Heart right ventricle (tissue), 16 donors: Measurements from ENCODE around the gene KXD1. TPM values are rescaled to one million over a fixed set of nuclear protein-coding genes. Genes with fewer than 3 reads are reported as not detected.
A peak's percentile ranks its signal among the peaks of the same experiment; 100 is the strongest.

ENCODE experiments used
- ATAC-seq, 8 donors: fragments of 200-7000 bp; cut with Tn5 transposase; one replicate each; pipeline ENCODE4 v1.9.1; 2020; ENCODE audit warnings: mild to moderate bottlenecking in 8 of 8, moderate library complexity in 8 of 8, moderate number of reproducible peaks in 1 of 8
- DNase-seq, 2 donors: peaks; one replicate each; pipeline ENCODE4 v3.0.0-alpha.2; 2020
- H3K27ac ChIP-seq, 10 donors: fragments of 200-600 bp; sonication (generic) in 2 of 10; one replicate each; pipeline versions ENCODE4 v1.5.0 to v1.8.0; 2020 to 2022; ENCODE audit warnings: mild to moderate bottlenecking in 3 of 10
- H3K27me3 ChIP-seq, 7 donors: fragments of 200-600 bp; one replicate each; pipeline ENCODE4 v1.8.0; 2021 to 2022; ENCODE audit warnings: mild to moderate bottlenecking in 2 of 7
- H3K36me3 ChIP-seq, 9 donors: fragments of 200-600 bp; sonication (generic) in 1 of 9; one replicate each; pipeline versions ENCODE4 v1.5.0 to v1.8.0; 2020 to 2022; ENCODE audit warnings: mild to moderate bottlenecking in 2 of 9
- H3K4me1 ChIP-seq, 9 donors: fragments of 200-600 bp; sonication (generic) in 1 of 9; one replicate each; pipeline versions ENCODE4 v1.5.0 to v1.8.0; 2020 to 2022; ENCODE audit warnings: mild to moderate bottlenecking in 4 of 9
- H3K4me3 ChIP-seq, 10 donors: fragments of 200-600 bp; sonication (generic) in 2 of 10; one replicate each; pipeline versions ENCODE4 v1.5.0 to v1.8.0; 2020 to 2022; ENCODE audit warnings: mild to moderate bottlenecking in 7 of 10, moderate library complexity in 2 of 10
- H3K9me3 ChIP-seq, 11 donors: fragments of 200-600 bp in 10 of 11; sonication (generic) in 2 of 11; one replicate each; pipeline versions ENCODE4 v1.5.0 to v1.8.0; 2013 to 2022; ENCODE audit warnings: mild to moderate bottlenecking in 2 of 11, control low read depth in 1 of 11, moderate library complexity in 1 of 11
- WGBS, 2 donors: extraction: QIAGEN DNeasy Blood & Tissue Kit; methylation state at CpG; one replicate each; pipeline ENCODE4 v1.1.7; 2013; ENCODE audit warnings: inconsistent platforms in 1 of 2; 5-methylcytosine and 5-hydroxymethylcytosine counted together
- intact Hi-C, 10 donors: fragments of 100-400 bp; cut with DNase I; formaldehyde crosslinking; loops; one replicate each; pipeline versions ENCODE4 v1.11.1 to v1.14.2; 2022
- polyA plus RNA-seq, 2 donors: library from polyadenylated mRNA; stranded (reverse); fragments of 200-250 nt; gene quantifications; one replicate each; pipeline ENCODE4 v1.2.3, GENCODE V29; 2013
- total RNA-seq, 10 donors: library from RNA; stranded (reverse); fragmentation: NEBNext Ultra II Directional in 3 of 10; extraction: Animal tissue kit (Norgen Biotek cat#: 25700) in 3 of 10; gene quantifications; one replicate each; pipeline versions ENCODE4 v1.2.1 to v1.2.4, GENCODE V29; 2021 to 2023
- TF ChIP-seq, protein P1 (sequence below), 9 donors: fragments of 200-600 bp; sonication (generic) in 2 of 9; IDR thresholded peaks; one replicate each; pipeline versions ENCODE4 v1.5.0 to v1.8.0; 2021 to 2022; ENCODE audit warnings: antibody characterized with exemption in 9 of 9, mild to moderate bottlenecking in 5 of 9, moderate library complexity in 1 of 9
- donor health status: Arrhythmogenic right ventricular cardiomyopathy.
- donor health status: ischemic (EF 13 %, LVEDD 7.1; RV severe dilation, severe dysfunction).
- donor health status: healthy with polysubstance abuse.
- donor health status: DM: no; HTN: yes; CAD: no.
- donor health status: DM: no; HTN: no; CAD: no.
- donor health status: ischemic (EF 25% LVEDD 6.9; RV normal size, moderate dysfunction).
- donor health status: ischemic (EF 25% LVEDD 5.7; RV mildly dilated, moderate dysfunction).
- donor health status: healthy.
- donor health status: DM: yes; HTN: yes; CAD: no.
- donor health status: Ischemic cardiomyopathy.
- donor health status: ischemic (EF 35%, LVEDD 5.7; RV mildly dilated, moderate dysfunction).
- donor health status: nonischemic (EF 11% LVEDD 7.7; RV severe dilation, severe dysfunction).
- donor health status: DM: yes; HTN: yes; CAD: no.
- donor health status: PGD.
- donor health status: ischemic (EF 29% LVEDD 5.4; RV normal size, mild dysfunction).
- donor health status: nonischemic (EF 23%, LVEDD 6.1; RV moderate dilation, normal function).

KXD1 gene
- total and polyA plus RNA-seq, 12 donors, result 35.6 to 88.6 (median 45.6) TPM

DNA sequence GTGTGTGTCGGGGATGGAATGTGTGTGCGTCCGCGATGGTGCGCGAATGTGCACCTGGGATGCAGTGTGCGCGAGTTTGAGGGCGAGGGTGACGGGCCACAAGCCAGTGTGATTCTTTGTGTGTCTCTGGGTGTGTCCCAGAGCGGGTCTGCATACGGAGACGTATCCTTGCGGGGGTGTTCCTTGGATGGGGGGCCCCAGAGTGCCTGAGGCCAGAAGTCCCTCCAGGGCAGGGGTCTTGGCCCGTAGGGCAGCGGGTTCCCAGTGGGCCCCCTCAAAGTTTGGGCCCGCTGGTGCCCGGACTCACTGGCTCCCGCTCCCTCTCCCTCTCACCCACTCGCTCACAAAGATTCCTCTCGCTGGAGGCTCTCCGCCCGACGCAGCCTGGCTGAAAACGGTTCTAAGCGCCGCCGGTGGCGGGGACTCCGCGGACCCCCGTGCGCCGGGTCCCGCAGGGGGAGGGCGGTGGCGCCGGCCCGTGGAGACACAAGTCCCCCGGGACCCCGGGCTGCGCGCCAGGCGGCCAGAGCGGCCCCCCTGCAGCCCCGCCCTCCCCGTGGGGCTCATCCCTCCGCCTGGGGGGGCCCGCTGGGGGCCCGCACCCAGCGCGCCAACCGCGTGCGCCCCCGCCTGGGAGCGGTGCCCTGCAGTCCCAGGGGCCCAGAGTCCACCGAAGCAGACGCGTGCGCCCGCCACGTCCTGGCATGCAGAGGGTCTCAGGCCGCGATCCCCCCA lies 48.0 kb downstream of the KXD1 start:
- 2% methylated on average over 65 of the region's 65 CpGs for WGBS, 2 donors
- H3K27me3 ChIP-seq, result peaks cover 35 to 96% (median 94%) of the 10 kb centered on the region in 7 donors
- H3K9me3 ChIP-seq, result no peaks in the 10 kb centered on the region
- intact Hi-C loops, result loop anchor here in 4 of 10 donors (2.0 to 10.0 kb wide), 4 partner anchors 27 to 239 kb away; no protein-coding TSS in a partner anchor
- H3K4me1 ChIP-seq, result peaks cover 9 to 45% (median 26%) of the 10 kb centered on the region in 9 donors
- ATAC-seq, result peak in 1 of 8 donors; percentile 15
- no peak for DNase-seq
- H3K36me3 ChIP-seq, result no peaks in the 10 kb centered on the region
- peak overlapping the region in 8 of 10 donors; percentile 10 to 35 (median 26) for H3K4me3 ChIP-seq
- peak overlapping the region in 2 of 10 donors; percentile 1 to 36 for H3K27ac ChIP-seq
- TF ChIP-seq, protein P1, sequence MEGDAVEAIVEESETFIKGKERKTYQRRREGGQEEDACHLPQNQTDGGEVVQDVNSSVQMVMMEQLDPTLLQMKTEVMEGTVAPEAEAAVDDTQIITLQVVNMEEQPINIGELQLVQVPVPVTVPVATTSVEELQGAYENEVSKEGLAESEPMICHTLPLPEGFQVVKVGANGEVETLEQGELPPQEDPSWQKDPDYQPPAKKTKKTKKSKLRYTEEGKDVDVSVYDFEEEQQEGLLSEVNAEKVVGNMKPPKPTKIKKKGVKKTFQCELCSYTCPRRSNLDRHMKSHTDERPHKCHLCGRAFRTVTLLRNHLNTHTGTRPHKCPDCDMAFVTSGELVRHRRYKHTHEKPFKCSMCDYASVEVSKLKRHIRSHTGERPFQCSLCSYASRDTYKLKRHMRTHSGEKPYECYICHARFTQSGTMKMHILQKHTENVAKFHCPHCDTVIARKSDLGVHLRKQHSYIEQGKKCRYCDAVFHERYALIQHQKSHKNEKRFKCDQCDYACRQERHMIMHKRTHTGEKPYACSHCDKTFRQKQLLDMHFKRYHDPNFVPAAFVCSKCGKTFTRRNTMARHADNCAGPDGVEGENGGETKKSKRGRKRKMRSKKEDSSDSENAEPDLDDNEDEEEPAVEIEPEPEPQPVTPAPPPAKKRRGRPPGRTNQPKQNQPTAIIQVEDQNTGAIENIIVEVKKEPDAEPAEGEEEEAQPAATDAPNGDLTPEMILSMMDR (IDR thresholded peaks at IDR 0.05), result no peak

DNA sequence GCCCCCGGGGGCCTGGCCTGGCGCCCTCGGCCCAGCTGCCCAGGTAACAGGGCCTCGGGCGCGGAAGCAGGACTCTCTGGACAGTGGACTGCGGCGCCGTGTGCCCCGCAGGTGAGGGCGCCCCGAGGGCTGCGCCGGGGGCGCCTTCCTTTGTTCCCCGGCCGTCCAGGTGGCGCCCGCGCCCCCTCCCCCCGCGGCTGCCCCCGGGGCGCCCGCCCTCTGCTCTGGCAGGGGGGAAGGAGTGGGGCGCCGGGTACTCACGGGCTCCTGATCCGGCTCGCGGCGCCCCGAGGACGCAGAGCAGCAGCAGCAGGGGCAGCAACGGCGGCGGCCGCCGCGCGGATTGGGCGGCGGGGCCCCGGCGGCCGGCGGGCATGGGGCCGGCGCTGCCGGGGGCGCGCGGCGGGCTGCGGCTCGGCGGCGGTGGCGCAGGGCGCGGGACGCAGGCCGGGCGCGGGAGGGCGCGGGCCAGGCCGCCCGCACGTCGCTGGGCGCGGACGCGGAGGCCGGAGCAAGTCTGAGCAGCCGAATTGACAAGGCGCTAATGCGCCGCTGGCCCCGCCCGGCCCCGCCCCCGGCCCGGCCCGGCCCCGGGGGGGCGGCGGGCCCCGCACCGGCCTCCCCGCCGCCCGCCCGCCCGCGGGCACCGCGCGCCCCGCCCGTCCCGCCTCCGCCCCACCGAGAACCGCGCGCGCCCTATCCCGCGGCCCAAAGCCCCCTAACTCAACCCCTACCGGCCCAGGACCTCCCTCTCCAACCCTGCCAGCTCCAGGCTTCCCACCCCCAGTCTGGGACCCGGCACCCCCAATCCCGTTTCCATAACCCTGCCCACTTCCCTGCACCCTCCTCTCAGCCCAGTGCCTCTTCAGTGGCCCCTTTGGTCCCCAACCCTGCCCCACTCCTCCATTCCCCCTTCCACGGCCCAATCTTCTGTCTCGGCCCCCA lies 48.9 kb downstream of the KXD1 start, which contains the start of gene CRLF1:
Gene CRLF1, minus strand, starts transcription at position 519 of the 945 bp plus-strand sequence. Its CDS starts 143 bp downstream, at position 376.
- Histone ChIP-seq H3K27ac (peak within 1 kb of the TSS in 2 of 10 donors; percentile 1 to 36), H3K9me3 (no peaks in the 10 kb centered on the region), H3K4me1 (peaks cover 15 to 53% (median 34%) of the 10 kb centered on the region in 9 donors), H3K27me3 (peaks cover 40 to 96% (median 94%) of the 10 kb centered on the region in 7 donors), H3K4me3 (peak within 1 kb of the TSS in 9 of 10 donors; percentile 10 to 35 (median 25)), H3K36me3 (no peaks in the 10 kb centered on the region)
- TF ChIP-seq, protein P1 (IDR thresholded peaks at IDR 0.05), result no peak
- intact Hi-C loops, result loop anchor here in 3 of 10 donors (5.0 to 10.0 kb wide), 3 partner anchors 51 to 238 kb away; no protein-coding TSS in a partner anchor
- 1% methylated on average over 35 to 103 of the region's 116 CpGs for WGBS, 2 donors
- ATAC-seq, result peak in 1 of 8 donors; percentile 9
- DNase-seq, result no peak

DNA sequence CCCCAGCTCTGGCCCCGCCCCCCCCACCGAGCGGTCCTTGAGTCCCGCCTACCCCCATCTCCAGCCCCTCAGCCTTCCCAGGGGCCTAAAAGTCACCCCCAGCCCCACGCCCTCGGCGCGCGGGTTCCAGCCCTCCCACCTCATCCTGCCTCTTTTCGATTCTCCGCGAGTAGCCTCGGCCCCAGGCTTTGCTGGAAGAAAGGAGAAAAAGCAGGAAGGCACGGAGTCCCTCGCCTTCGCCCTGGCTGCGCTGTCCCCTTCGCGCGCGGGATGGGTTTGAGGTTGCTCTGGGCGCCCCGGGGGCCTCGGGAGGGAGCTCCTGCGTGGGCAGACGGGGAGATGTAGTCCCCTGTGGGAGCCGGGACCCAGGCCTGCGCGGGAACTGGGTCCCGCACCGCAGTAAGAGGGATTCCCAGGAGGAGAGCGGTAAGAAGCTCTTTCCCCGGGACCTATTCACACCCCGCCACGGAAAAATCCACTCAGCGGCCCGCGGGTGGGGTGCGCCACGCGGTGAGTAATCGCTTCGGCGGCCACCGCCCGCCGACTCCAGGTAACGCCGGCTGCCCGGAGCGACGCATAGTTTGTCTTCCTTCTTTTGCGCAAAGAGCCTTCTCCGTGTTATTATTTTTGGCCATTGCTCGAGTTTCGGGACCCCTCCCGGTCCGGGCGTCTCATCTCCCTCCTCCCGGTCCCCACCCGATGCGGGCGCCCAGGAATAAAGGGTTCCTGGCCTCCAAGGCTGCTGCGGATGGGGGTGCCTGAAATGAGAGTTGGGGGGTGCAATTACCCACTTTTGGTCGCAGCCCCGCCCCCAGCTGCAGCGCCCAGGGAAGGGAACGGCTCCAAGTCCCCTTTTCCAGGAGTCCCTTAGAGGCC lies 49.8 kb downstream of the KXD1 start:
- DNase-seq, result no peak
- TF ChIP-seq, protein P1 (IDR thresholded peaks at IDR 0.05), result no peak
- intact Hi-C loops, result loop anchor here in 3 of 10 donors (5.0 to 10.0 kb wide), 3 partner anchors 50 to 237 kb away; no protein-coding TSS in a partner anchor
- Histone ChIP-seq H3K36me3 (no peaks in the 10 kb centered on the region), H3K4me3 (peak overlapping the region in 8 of 10 donors; percentile 10 to 33 (median 22)), H3K27me3 (peaks cover 48 to 96% (median 95%) of the 10 kb centered on the region in 7 donors), H3K4me1 (peaks cover 24 to 62% (median 44%) of the 10 kb centered on the region in 9 donors), H3K27ac (no peak overlapping the region), H3K9me3 (no peaks in the 10 kb centered on the region)
- peak in 2 of 8 donors; percentile 8 to 39 for ATAC-seq
- 1% methylated on average over 68 of the region's 68 CpGs for WGBS, 2 donors
